C4-2B (cell line): ENCODE data around the gene ATP13A2.

Source experiments
- CTCF ChIP-seq: fragments of 450-650 bp; conservative IDR thresholded peaks from 2 replicates; pipeline ENCODE4 v1.5.1; 2017; ENCODE audit warnings: mild to moderate bottlenecking
- ZFX ChIP-seq: fragments of 450-650 bp; IDR thresholded peaks from 2 replicates; pipeline ENCODE4 v1.6.1; 2017

- no peak for TF ChIP-seq CTCF
- no peak for TF ChIP-seq ZFX
These were observed 17.0 kb upstream of the ATP13A2 start for GRCh38 chr1:17028662-17029188.
